SK-N-SH (cell line): ENCODE measurements around the gene ZNF236.

Experiments used
- MXI1 ChIP-seq: IDR thresholded peaks from 2 replicates; pipeline ENCODE4 v1.6.1; 2012; ENCODE audit warnings: mild to moderate bottlenecking, low read depth, low read length, improper control_type of control experiment
- SMC3 ChIP-seq: IDR thresholded peaks from 2 replicates; pipeline ENCODE4 v1.6.1; 2012; ENCODE audit warnings: low read depth, low read length, improper control_type of control experiment
- TF ChIP-seq, protein P1 (sequence below): fragments of 150-350 bp; IDR thresholded peaks from 2 replicates; pipeline ENCODE4 v1.6.1; 2016; ENCODE audit warnings: mild to moderate bottlenecking, low read depth, low read length
- TF ChIP-seq, protein P2 (sequence below): fragments of 200-600 bp; sonication (generic); IDR thresholded peaks from 2 replicates; pipeline ENCODE4 v1.6.1; 2017; ENCODE audit warnings: antibody characterized with exemption, mild to moderate bottlenecking, moderate library complexity
- TF ChIP-seq, protein P3 (sequence below): IDR thresholded peaks from 2 replicates; pipeline ENCODE4; 2012

DNA sequence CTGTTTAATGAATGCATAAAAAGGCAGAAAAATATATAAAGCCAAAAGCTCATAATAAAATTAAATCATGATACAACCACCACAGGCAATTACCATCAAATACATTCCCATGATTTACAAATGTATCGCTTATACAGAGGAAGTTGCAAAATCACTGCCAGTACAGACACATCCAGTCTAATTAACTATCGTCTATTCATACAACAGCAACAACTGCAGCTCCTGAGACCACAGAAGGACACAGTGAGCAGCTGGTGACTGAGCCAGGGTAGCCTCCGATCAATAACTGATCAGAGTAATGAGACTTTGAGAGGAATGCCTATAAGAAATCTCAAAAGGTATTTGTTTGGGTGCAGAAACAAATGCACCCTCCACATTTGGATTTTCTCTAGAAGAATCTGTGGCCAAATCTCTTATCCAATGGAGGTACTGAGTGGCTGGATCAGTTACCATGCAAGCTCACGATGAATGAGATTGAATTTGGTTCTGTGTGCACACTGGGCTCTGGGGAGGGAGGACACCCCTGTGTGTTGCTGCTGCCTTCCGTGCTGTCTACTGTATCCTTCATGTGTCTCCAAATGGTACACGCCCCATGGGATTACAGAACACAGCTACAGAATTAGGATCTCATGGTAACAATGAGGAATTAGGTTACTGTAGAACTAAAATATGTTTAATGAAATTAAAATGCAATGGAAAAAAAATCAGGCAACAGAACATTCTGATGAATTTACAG, 190.6 kb downstream of the ZNF236 start:
- TF ChIP-seq, protein P1, sequence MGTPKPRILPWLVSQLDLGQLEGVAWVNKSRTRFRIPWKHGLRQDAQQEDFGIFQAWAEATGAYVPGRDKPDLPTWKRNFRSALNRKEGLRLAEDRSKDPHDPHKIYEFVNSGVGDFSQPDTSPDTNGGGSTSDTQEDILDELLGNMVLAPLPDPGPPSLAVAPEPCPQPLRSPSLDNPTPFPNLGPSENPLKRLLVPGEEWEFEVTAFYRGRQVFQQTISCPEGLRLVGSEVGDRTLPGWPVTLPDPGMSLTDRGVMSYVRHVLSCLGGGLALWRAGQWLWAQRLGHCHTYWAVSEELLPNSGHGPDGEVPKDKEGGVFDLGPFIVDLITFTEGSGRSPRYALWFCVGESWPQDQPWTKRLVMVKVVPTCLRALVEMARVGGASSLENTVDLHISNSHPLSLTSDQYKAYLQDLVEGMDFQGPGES, result no peak
- TF ChIP-seq, protein P2, sequence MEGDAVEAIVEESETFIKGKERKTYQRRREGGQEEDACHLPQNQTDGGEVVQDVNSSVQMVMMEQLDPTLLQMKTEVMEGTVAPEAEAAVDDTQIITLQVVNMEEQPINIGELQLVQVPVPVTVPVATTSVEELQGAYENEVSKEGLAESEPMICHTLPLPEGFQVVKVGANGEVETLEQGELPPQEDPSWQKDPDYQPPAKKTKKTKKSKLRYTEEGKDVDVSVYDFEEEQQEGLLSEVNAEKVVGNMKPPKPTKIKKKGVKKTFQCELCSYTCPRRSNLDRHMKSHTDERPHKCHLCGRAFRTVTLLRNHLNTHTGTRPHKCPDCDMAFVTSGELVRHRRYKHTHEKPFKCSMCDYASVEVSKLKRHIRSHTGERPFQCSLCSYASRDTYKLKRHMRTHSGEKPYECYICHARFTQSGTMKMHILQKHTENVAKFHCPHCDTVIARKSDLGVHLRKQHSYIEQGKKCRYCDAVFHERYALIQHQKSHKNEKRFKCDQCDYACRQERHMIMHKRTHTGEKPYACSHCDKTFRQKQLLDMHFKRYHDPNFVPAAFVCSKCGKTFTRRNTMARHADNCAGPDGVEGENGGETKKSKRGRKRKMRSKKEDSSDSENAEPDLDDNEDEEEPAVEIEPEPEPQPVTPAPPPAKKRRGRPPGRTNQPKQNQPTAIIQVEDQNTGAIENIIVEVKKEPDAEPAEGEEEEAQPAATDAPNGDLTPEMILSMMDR, result no peak
- no peak for TF ChIP-seq MXI1
- TF ChIP-seq SMC3, result no peak
- TF ChIP-seq, protein P3, sequence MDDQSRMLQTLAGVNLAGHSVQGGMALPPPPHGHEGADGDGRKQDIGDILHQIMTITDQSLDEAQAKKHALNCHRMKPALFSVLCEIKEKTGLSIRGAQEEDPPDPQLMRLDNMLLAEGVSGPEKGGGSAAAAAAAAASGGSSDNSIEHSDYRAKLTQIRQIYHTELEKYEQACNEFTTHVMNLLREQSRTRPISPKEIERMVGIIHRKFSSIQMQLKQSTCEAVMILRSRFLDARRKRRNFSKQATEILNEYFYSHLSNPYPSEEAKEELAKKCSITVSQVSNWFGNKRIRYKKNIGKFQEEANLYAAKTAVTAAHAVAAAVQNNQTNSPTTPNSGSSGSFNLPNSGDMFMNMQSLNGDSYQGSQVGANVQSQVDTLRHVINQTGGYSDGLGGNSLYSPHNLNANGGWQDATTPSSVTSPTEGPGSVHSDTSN, result no peak
